GM12878 (cell line): ENCODE results near the gene GPC6. TPM values are rescaled to one million over a fixed set of nuclear protein-coding genes. Genes with fewer than 3 reads are reported as not detected.

Experiments used
- ATAC-seq: fragments of 200-7000 bp; cut with Tn5 transposase; 3 replicates; pipeline ENCODE4 v1.9.1; 2020; ENCODE audit warnings: mild to moderate bottlenecking, moderate library complexity
- BruUV-seq: library from RNA; stranded (reverse); fragments of 400-500 nt; replicated peaks from 2 replicates; lab custom pipeline; 2021; lab: Mats Ljungman, UMichigan
- CTCF ChIA-PET: fragments of 300-600 bp; sonication (Branson Sonifier 250); formaldehyde crosslinking; extraction: SDS; loops from one replicate; lab custom pipeline; 2021; ENCODE audit warnings: inconsistent platforms; lab: Yijun Ruan, JAX
- POLR2A ChIA-PET: fragments of 350-600 bp; formaldehyde crosslinking; extraction: SDS; loops from one replicate; lab custom pipeline; 2021; ENCODE audit warnings: inconsistent platforms; lab: Charles Lee
- RAD21 ChIA-PET: fragments of 300-600 bp; sonication (Branson Sonifier 250); formaldehyde crosslinking; loops from one replicate; lab custom pipeline; 2023; ENCODE audit warnings: antibody characterized with exemption; ENCODE audit not compliant: unreplicated experiment; lab: Charles Lee
- SMC1A ChIA-PET: fragments of 300-600 bp; sonication (Branson Sonifier 250); formaldehyde crosslinking; loops from one replicate; lab custom pipeline; 2023; ENCODE audit not compliant: unreplicated experiment, uncharacterized antibody; lab: Charles Lee
- DNase-seq: peaks from one replicate; pipeline ENCODE4 v3.0.0-alpha.2; 2011; ENCODE audit warnings: low read depth, low spot score
- FAIRE-seq: peaks from 3 replicates; lab custom pipeline; 2011; peaks lifted over from hg19 to GRCh38; lab: Jason Lieb, UNC
- H2AFZ ChIP-seq: 2 replicates; pipeline ENCODE4 v1.6.0; 2011; ENCODE audit warnings: low read depth, low read length, control low read depth; ENCODE audit not compliant: control insufficient read depth
- H3K27ac ChIP-seq: 2 replicates; pipeline ENCODE4 v1.5.1; 2011; ENCODE audit warnings: control low read depth; ENCODE audit not compliant: control insufficient read depth, insufficient read depth
- H3K27me3 ChIP-seq, 2 experiments: replicated peaks in 1 of 2; 2 replicates each; pipeline versions ENCODE4 v1.6.0 to v1.6.1; 2011; ENCODE audit warnings: low read length in 1 of 2; ENCODE audit not compliant: control insufficient read depth in 2 of 2, insufficient read depth in 2 of 2
- H3K36me3 ChIP-seq, 2 experiments: 2 replicates each; pipeline ENCODE4 v1.5.1; 2011; ENCODE audit warnings: low read length in 1 of 2; ENCODE audit not compliant: control insufficient read depth in 2 of 2, insufficient read depth in 2 of 2
- H3K4me1 ChIP-seq: 2 replicates; pipeline ENCODE4 v1.6.1; 2011; ENCODE audit warnings: mild to moderate bottlenecking, low read length, moderate library complexity, mixed read lengths; ENCODE audit not compliant: control insufficient read depth, insufficient read depth
- H3K4me2 ChIP-seq: 2 replicates; pipeline ENCODE4 v1.6.0; 2011; ENCODE audit warnings: control low read depth; ENCODE audit not compliant: control insufficient read depth, insufficient read depth
- H3K4me3 ChIP-seq: fragments of 200-600 bp; sonication (generic); 2 replicates; pipeline ENCODE4 v1.5.1; 2016
- H3K79me2 ChIP-seq: 2 replicates; pipeline ENCODE4 v1.6.0; 2011; ENCODE audit warnings: low read length; ENCODE audit not compliant: control insufficient read depth, insufficient read depth
- H3K9ac ChIP-seq: 2 replicates; pipeline ENCODE4 v1.8.0; 2011; ENCODE audit warnings: low read length, control low read depth, mixed read lengths; ENCODE audit not compliant: control insufficient read depth, insufficient read depth
- H3K9me3 ChIP-seq: replicated peaks from 3 replicates; pipeline ENCODE4 v1.5.1; 2011; ENCODE audit warnings: mild to moderate bottlenecking, low read length; ENCODE audit not compliant: control insufficient read depth, insufficient read depth
- H4K20me1 ChIP-seq: 2 replicates; pipeline ENCODE4 v1.6.0; 2011; ENCODE audit not compliant: control insufficient read depth, insufficient read depth
- CEBPB ChIP-seq, 2 experiments: fragments of 150-350 bp in 1 of 2; IDR thresholded peaks; 2 replicates each; pipeline ENCODE4 v1.6.1; 2012 to 2014; ENCODE audit warnings: low read depth in 2 of 2, low read length in 2 of 2, borderline replicate concordance in 1 of 2, inconsistent platforms in 1 of 2
- EZH2 ChIP-seq: IDR thresholded peaks from 2 replicates; pipeline ENCODE4 v1.6.1; 2012; ENCODE audit warnings: low read depth, mild to moderate bottlenecking, control low read depth, inconsistent platforms, low read length, borderline replicate concordance; ENCODE audit not compliant: control insufficient read depth
- NFYB ChIP-seq: IDR thresholded peaks from 2 replicates; pipeline ENCODE4 v1.6.1; 2011; ENCODE audit warnings: low read depth, mild to moderate bottlenecking, low read length, improper control_type of control experiment, moderate library complexity; ENCODE audit not compliant: insufficient read depth
- PBX3 ChIP-seq: IDR thresholded peaks from 2 replicates; pipeline ENCODE4 v1.6.1; 2011; ENCODE audit warnings: mild to moderate bottlenecking, low read depth, low read length, moderate library complexity; ENCODE audit not compliant: insufficient replicate concordance
- SKIL ChIP-seq: fragments of 450-650 bp; IDR thresholded peaks from 2 replicates; pipeline ENCODE4 v1.6.1; 2017; ENCODE audit warnings: mild to moderate bottlenecking, low read depth, inconsistent platforms; ENCODE audit not compliant: poor library complexity, severe bottlenecking
- STAT1 ChIP-seq: fragments of 450-650 bp; conservative IDR thresholded peaks from 2 replicates; pipeline ENCODE4 v1.6.1; 2014; ENCODE audit warnings: antibody characterized with exemption, mild to moderate bottlenecking
- TBL1XR1 ChIP-seq: IDR thresholded peaks from 2 replicates; pipeline ENCODE4 v1.6.1; 2012; ENCODE audit warnings: low read depth, low read length, improper control_type of control experiment
- YY1 ChIP-seq: IDR thresholded peaks from 2 replicates; pipeline ENCODE4 v1.6.1; 2011; ENCODE audit warnings: low read depth, mild to moderate bottlenecking, low read length
- WGBS: methylation state at CpG from one replicate; pipeline ENCODE4 v1.1.6; 2016; ENCODE audit warnings: low lambda C conversion rate; ENCODE audit not compliant: insufficient replicate concordance, insufficient coverage; ENCODE audit errors: missing lambda C conversion rate; 5-methylcytosine and 5-hydroxymethylcytosine counted together
- in situ Hi-C: fragments of 300-500 bp; cut with MboI; formaldehyde crosslinking; loops from 9 replicates; pipeline ENCODE4 v1.14.3; 2018; ENCODE audit warnings: mixed read lengths
- intact Hi-C: fragments of 100-400 bp; cut with micrococcal nuclease; formaldehyde crosslinking; loops from one replicate; pipeline ENCODE4 v1.14.2; 2022; ENCODE audit not compliant: unreplicated experiment
- polyA plus RNA-seq, 11 experiments: library from polyadenylated mRNA; depleted of rRNA in 4 of 11; unstranded in 6 of 11; stranded (reverse) in 5 of 11; fragments of >200 nt; fragmentation: Nextera tagmentation in 4 of 11; fragmentation: Illumina TruSeq in 1 of 11; extraction: Ambion mirVana in 4 of 11; extraction: Trizol in 1 of 11; gene quantifications; 1 replicate in 1 of 11; 2 replicates in 10 of 11; pipeline versions ENCODE4 v1.2.1 to v1.2.3, GENCODE V29; 2011 to 2016; ENCODE audit warnings: inconsistent platforms in 2 of 11, missing spikeins in 2 of 11, low read depth in 1 of 11
- total RNA-seq, 4 experiments: library from RNA; depleted of rRNA in 3 of 4; stranded (reverse); fragments of >200 nt in 3 of 4; fragmentation: Illumina TruSeq in 1 of 4; extraction: Trizol in 1 of 4; gene quantifications; 2 replicates each; pipeline versions ENCODE4 v1.2.1 to v1.2.3, GENCODE V29; 2013 to 2021

The GPC6 gene
- total and polyA plus RNA-seq, 10 of the 15 experiments (the other 5 are each of a cell fraction or from before 2014, with no cell fraction given) = 0.03 to 0.04 (median 0.03) TPM; not detected in 7

- ChIA-PET SMC1A (interaction anchor here (0.8 kb wide), 1 partner anchor 14 kb away, joined by 3 read pairs; no protein-coding TSS in a partner anchor), RAD21 (no interaction called here)
- Histone ChIP-seq H4K20me1 (no peaks in the 10 kb centered on the region), H2AFZ (no peak overlapping the region), H3K4me2 (no peak overlapping the region), H3K36me3 (no peaks in the 10 kb centered on the region), H3K27ac (no peak overlapping the region), H3K4me1 (no peaks in the 10 kb centered on the region), H3K79me2 (no peaks in the 10 kb centered on the region), H3K9me3 (no peaks in the 10 kb centered on the region), H3K9ac (no peak overlapping the region), H3K27me3 (no peaks in the 10 kb centered on the region)
- ATAC-seq (no peak), DNase-seq (no peak), FAIRE-seq (no peak)
- WGBS = 2% methylated on average over 3 of the region's 3 CpGs
- intact Hi-C loops = no loop called here
- in situ Hi-C loops = no loop called here
- TF ChIP-seq NFYB = no peak
- TF ChIP-seq YY1 = no peak
- no peak for TF ChIP-seq PBX3
- TF ChIP-seq CEBPB (IDR thresholded peaks at IDR 0.05; ENCODE audit: borderline replicate concordance in 1 of 2, low read depth in 2 of 2, low read length in 2 of 2) = no peak
- TF ChIP-seq STAT1 = no peak
- no peak for TF ChIP-seq SKIL
- no peak for TF ChIP-seq EZH2
- no peak for TF ChIP-seq TBL1XR1
- TF ChIP-seq, all 136 proteins: peak for 0
- ChIA-PET CTCF (interaction anchor here (0.6 kb wide), 1 partner anchor 42 kb away, joined by 3 read pairs; no protein-coding TSS in a partner anchor), POLR2A (interaction anchor here (0.5 to 0.6 kb wide), 2 partner anchors 137 to 195 kb away, joined by 3 read pairs; no protein-coding TSS in a partner anchor)
- no TSS peak for BruUV-seq
- no peak overlapping the region for H3K4me3 ChIP-seq
These were observed 1185.1 kb downstream of the GPC6 start for GRCh38 chr13:94411747-94412146.
